ENCODE data around the gene H2BW2.

GRCh38 chrX:104047171-104047570 is 7.4 kb downstream of the H2BW2 start:
- TF ChIP-seq ZNF274 (IDR thresholded peaks at IDR 0.05; ENCODE audit: low read depth, low read length): no peak
- TF ChIP-seq YY1 (IDR thresholded peaks at IDR 0.05; ENCODE audit: insufficient read depth, insufficient read length): no peak
